A673 (cell line): Measurements from ENCODE around the gene COIL.
"Not testable (repeated sequence)": the region's sequence is repeated elsewhere in the genome, so short reads cannot be mapped to it uniquely, and the experiment has no call there.

Experiments
- EZH2 ChIP-seq: fragments of 200-600 bp; sonication (generic); IDR thresholded peaks from 2 replicates; pipeline ENCODE4 v1.6.1; 2017; ENCODE audit warnings: borderline replicate concordance, low read depth, mild to moderate bottlenecking, mixed read lengths, antibody characterized with exemption, low read length; ENCODE audit not compliant: poor library complexity, severe bottlenecking
- TF ChIP-seq, protein P1 (sequence below): fragments of 300-800, 200-600 bp; sonication (generic); conservative IDR thresholded peaks from 2 replicates; pipeline ENCODE4 v1.5.1; 2017; ENCODE audit warnings: low read depth, mild to moderate bottlenecking, antibody characterized with exemption, low read length, moderate library complexity, mixed read lengths

GRCh38 chr17:56965681-56966080, 4.8 kb upstream of the COIL start:
- TF ChIP-seq, protein P1, sequence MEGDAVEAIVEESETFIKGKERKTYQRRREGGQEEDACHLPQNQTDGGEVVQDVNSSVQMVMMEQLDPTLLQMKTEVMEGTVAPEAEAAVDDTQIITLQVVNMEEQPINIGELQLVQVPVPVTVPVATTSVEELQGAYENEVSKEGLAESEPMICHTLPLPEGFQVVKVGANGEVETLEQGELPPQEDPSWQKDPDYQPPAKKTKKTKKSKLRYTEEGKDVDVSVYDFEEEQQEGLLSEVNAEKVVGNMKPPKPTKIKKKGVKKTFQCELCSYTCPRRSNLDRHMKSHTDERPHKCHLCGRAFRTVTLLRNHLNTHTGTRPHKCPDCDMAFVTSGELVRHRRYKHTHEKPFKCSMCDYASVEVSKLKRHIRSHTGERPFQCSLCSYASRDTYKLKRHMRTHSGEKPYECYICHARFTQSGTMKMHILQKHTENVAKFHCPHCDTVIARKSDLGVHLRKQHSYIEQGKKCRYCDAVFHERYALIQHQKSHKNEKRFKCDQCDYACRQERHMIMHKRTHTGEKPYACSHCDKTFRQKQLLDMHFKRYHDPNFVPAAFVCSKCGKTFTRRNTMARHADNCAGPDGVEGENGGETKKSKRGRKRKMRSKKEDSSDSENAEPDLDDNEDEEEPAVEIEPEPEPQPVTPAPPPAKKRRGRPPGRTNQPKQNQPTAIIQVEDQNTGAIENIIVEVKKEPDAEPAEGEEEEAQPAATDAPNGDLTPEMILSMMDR, result not testable (repeated sequence)
- TF ChIP-seq EZH2, result not testable (repeated sequence)
